HG03354 (cell line): ENCODE data around the gene ZFP62.
A peak's percentile ranks its signal among the peaks of the same experiment; 100 is the strongest.
"Not testable (repeated sequence)": the region's sequence is repeated elsewhere in the genome, so short reads cannot be mapped to it uniquely, and the experiment has no call there.

Experiments
- ATAC-seq: cut with Tn5 transposase; IDR thresholded peaks from one replicate; pipeline ENCODE4 v1.9.1; 2021; ENCODE audit warnings: mild to moderate bottlenecking; ENCODE audit not compliant: unreplicated experiment, poor library complexity, severe bottlenecking

Gene ZFP62

DNA sequence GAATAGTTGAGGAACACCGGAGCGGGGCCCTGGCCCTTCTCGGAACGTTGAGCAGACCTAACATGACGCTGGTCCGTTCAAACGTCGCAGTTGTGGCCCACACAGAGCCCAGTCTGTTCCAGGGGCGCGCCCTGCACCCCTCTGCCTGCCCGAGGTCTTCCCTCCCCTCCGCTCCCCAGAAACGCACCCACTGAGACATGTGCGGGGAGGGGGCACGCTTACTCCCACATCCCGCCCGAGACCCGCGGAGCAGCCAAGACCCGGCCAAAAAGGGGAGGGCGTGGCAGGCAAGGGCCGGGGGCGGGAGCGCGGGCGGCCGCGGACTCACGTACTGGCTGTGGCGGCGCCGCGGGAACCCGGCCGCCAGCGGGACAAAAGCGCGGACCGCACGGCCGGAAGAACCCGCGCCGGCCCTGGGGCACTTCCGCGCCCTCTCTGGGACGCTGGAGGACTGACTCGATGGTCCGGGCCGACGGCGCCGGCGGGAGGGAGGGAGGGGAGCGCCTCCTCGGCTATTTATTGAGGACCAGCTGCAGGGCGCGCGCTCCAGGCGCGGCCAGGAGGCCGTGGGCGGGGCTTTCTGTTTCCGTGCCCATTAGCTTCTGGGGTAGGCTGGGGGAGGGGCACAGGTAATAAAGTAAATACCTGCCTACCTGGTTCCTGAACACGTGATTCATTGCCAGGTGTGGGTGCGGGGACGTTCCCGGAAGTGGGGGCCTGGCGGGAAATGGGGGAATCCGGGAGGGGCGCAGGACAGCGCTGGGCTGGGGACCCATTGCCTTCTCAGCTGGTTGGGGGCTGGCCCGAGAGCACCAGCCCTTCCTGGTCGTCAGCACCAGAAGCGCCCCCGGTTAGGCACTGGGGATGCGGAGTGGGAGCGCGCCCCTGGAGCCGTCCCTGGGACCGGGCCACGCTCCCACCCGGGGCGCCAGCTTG, at the start of gene ZFP62:
Gene ZFP62, minus strand, starts transcription at position 390 of the 936 bp plus-strand sequence. Its CDS starts 57 bp downstream, at position 333.
- peak; percentile 88 for ATAC-seq

DNA sequence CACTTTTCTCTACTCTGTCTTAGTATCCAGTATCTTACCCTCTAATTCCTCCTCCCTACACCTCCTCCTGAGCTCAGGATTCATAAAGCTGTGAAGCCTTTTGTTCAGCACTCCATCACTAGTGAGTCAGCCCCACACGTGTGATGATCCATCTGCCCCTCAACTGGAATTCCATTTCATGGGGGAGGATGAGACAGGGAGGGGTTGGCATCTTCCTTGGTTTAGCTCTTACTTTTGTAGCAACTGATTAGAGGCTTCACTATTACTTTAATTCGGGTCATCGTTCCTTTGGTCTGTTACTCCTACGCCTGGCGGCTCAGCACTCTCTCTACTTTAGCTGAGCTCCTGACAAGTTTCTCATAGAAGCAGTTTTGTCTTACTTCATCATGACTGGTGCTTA, 49.7 kb upstream of the ZFP62 start:
- ATAC-seq = no peak

DNA sequence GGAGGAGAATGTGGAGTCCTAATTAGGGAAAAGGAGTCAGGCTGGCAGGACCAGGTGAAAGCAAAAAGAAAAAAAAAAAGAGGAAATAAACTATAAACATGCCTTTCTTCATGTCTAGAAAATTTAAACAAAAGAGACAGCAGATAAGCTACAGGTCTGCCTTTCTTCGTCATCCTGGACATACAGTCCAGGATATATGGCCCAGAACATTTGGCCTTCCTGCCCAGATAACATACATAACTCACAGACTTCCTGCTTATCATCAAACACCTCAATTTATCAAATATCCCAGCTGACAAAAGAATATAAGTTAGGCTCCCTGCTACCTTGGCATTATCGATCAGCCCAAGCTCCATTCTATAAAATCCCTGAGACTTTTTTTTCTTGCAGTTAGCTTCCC, 49.1 kb upstream of the ZFP62 start:
- ATAC-seq = no peak

DNA sequence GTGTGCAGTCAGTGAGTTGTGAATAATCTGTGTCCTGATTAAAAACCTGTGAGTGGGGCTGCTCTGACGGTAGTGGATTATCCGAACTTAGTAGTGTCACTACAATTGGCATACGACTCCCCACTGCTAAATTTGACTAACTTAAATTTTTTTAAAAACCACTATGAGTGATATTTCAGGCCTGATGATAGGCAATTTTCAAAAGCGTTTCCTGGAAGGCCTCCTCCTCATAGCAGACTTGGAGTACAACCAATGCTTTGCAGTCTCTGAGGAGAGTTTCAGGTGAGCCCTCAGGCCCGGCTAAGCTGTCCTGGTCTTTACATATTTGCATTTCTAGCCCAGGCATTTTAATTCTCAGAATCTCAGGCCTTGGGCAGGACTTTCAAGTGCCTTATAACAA, 48.7 kb upstream of the ZFP62 start:
- no peak for ATAC-seq

DNA sequence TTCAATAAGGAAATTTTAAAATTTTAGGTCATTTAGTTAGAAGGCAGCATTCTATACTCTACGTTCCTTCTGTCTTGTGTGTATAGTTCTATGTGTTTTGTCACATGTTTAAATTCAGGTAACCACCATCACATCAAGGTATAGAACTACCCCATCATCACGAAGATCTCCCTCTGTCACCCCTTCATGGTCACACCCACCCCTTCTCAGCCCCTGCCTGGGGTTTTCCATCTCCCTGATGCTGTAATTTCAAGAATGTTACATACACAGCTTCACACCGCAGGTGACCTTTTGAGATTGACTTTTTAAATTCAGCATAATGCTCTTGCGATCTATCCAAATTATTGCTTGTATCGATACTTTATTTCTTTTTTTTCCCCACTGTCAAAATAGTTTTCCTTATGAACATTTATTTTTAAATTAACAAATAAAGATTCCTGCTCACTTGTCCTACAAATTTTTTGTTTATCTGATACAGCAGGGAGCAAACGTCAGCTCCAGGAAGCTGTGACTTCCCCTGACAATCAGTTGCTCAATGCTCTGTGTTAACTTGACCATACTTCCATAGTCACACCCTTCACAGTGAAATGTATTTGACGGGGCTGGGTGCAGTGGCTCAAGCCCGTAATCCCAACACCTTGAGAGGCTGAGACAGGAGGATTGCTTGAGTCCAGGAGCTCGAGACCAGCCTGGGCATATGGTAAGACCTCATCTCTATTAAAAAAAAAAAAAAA, 48.1 kb upstream of the ZFP62 start:
- no peak for ATAC-seq

DNA sequence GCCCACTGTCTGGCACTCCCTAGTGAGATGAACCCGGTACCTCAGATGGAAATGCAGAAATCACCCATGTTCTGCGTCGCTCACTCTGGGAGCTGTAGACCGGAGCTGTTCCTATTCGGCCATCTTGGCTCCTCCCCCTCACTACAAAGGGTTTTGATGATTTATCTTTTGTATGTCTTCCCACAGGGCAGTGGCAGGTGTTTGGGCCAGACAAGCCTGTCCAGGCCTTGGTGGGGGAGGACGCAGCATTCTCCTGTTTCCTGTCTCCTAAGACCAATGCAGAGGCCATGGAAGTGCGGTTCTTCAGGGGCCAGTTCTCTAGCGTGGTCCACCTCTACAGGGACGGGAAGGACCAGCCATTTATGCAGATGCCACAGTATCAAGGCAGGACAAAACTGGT, 47.3 kb upstream of the ZFP62 start:
- ATAC-seq = no peak

DNA sequence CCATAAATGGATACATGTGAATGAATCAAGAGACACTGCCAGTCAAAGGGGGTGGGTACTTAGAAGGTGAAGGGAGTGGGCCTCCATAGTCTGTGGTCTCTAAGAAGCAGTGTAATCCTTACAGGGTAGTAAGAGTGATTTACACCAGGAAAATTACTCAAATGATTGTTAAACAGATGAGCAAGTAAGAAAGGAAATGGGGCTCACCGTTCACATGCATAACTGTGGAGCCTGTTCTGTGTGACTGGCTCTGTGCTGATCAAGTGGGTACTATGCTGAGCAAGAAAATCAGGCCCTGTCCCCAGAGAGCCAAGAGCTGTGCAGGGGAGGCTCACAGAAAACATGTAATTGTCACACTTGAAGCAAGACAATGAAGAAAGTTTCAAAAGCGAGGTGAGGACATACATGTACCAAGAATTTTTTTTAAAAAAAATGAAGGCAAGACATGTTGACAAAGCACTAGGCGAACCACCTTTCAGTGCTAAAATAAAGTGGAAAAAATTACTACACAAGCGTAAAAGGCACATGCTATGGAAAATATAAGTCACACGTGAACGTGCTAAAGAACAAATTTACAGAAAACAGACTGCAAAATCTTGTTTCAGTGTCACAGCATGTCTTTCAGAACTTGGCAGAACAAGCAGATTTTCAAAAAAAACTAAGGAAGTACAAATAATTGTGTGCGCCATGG, 40.4 kb upstream of the ZFP62 start:
- ATAC-seq = no peak

- no peak for ATAC-seq
Observed at GRCh38 chr5:180900178-180900577, 39.1 kb upstream of the ZFP62 start.

DNA sequence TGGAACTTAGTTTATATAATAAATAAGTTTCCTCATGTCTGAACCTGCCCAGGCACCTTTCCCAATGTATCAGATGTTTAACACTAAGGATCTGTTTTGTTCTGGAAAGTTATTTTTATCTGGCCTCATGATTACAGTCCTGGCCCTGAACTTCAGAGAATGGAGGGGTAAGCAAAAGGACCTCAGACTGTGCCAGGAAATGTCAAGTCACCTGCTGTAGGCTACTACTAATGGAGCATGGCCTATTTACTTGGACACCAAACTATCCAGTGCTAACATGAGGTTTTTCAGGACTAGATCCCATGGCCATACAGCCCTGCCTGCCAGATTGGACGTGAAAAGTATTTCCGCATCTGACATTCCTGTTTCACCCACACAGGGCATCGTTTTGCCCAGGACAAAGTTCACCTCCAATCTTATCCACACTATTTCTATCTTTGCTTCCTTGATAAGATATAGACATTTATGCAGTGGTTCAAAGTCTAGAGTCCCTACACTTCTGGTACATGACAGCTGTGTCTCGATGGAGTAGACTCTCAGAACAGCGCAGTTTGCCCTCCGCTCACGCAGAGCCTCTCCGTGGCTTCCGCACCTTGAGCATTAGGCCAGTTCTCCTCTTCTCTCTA, 37.7 kb upstream of the ZFP62 start, which contains the start of gene BTNL8:
Gene BTNL8, plus strand, starts transcription at position 539 of the 626 bp plus-strand sequence. CDS start 152 bp downstream, outside the sequence.
- ATAC-seq = no peak

DNA sequence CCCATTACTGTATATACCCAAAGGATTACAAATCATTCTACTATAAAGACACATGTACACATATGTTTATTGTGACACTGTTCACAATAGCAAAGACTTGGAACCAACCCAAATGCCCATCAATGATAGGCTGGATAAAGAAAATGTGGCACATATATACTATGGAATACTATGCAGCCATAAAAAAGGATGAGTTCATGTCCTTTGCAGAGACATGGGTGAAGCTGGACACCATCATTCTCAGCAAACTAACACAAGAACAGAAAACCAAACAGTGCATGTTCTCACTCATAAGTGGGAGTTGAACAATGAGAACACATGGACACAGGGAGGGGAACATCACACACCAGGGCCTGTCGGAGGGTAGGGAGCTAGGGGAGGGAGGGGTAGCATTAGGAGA, 34.3 kb upstream of the ZFP62 start:
- not testable (repeated sequence) for ATAC-seq

DNA sequence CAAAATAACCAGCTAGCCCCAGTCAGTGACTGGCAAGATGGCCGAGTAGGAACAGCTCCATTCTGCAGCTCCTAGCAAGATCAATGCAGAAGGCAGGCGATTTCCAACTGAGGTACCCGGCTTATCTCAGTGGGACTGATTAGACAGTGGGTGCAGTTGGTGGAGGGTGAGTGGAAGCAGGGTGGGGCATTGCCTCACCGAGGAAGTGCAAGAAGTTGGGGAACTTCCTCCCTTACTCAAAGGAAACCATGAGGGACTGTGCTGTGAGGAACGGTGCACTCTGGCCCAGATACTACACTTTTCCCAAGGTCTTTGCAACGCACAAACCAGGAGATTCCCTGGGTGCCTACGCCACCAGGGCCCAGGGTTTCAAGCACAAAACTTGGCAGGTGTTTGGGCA, 28.3 kb upstream of the ZFP62 start:
- no peak for ATAC-seq

- not testable (repeated sequence) for ATAC-seq
Observed at GRCh38 chr5:180885845-180886529, 24.9 kb upstream of the ZFP62 start.

GRCh38 chr5:180875860-180876426, 14.9 kb upstream of the ZFP62 start:
- no peak for ATAC-seq

DNA sequence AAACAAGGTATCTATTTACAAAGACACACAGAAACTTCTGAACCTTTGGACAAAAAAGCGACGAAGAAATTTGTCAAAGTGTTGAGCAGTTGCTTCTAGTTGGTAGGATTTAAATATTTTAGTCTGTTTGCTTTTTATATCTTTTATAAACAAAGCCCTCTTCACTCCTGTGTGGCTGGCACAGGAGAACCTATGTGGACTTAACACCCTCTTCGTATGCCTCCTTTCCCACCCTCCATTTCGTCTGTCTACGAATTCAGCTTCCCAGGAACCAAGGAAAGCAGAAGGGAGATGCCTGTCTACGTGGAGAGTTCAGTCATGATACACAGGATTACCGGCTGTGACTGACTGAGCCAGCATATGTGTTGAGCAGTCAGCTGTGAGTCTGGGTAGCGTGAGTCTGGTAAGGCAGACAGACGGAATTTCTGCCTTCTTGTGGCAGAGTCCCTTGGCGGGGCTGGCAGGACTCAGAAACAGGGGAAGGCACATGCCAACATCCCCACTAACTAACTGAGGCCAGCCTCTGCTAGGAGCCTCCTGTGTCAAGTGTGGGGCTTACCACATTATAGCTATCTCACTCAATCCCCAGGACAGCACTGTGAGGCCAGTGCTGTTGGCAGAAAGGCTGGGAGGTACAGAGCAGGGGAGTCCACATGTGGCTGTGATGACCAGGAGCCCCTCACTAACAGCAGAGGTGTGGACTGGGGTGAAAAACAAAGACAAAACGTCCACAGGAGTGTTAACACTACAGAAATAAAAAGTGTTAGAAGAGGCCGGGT, 13.9 kb upstream of the ZFP62 start:
- ATAC-seq = no peak

- no peak for ATAC-seq
Observed at GRCh38 chr5:180873615-180874520, 12.8 kb upstream of the ZFP62 start.

GRCh38 chr5:180872419-180872818, 11.3 kb upstream of the ZFP62 start:
- ATAC-seq = no peak
